OCI-LY1 (cell line): Measurements from ENCODE around the gene IL15.

Source experiments
- CTCF ChIP-seq: fragments of 200-600 bp; sonication (generic), shearing (Covaris generic); IDR thresholded peaks from 2 replicates; pipeline ENCODE4 v1.5.1; 2017; ENCODE audit warnings: mild to moderate bottlenecking, antibody characterized with exemption, low read length, moderate library complexity, mixed read lengths
- EZH2 ChIP-seq: fragments of 200-600 bp; sonication (generic), shearing (Covaris generic); IDR thresholded peaks from 2 replicates; pipeline ENCODE4 v1.8.0; 2017; ENCODE audit warnings: borderline replicate concordance, mixed run types, mild to moderate bottlenecking, antibody characterized with exemption, low read length, moderate library complexity, mixed read lengths

GRCh38 chr4:141676087-141676670 is 39.8 kb downstream of the IL15 start:
- TF ChIP-seq CTCF: no peak
- TF ChIP-seq EZH2: no peak
